GM18909 (cell line): ENCODE data around the gene MATN1.
"Not testable (repeated sequence)": the region's sequence is repeated elsewhere in the genome, so short reads cannot be mapped to it uniquely, and the experiment has no call there.

Experiments
- ATAC-seq: cut with Tn5 transposase; IDR thresholded peaks from one replicate; pipeline ENCODE4 v1.9.1; 2021; ENCODE audit warnings: mild to moderate bottlenecking; ENCODE audit not compliant: unreplicated experiment, poor library complexity

The MATN1 gene

GRCh38 chr1:30702823-30703222 lies 20.6 kb downstream of the MATN1 start:
- no peak for ATAC-seq

GRCh38 chr1:30701258-30701633 lies 22.1 kb downstream of the MATN1 start:
- ATAC-seq: no peak

- no peak for ATAC-seq
These were observed 22.7 kb downstream of the MATN1 start for GRCh38 chr1:30700528-30701257.

- no peak for ATAC-seq
These were observed 23.6 kb downstream of the MATN1 start for GRCh38 chr1:30699762-30700161.

GRCh38 chr1:30698401-30698981 lies 24.9 kb downstream of the MATN1 start:
- no peak for ATAC-seq

- ATAC-seq: no peak
These were observed 25.6 kb downstream of the MATN1 start for GRCh38 chr1:30697571-30698376.

GRCh38 chr1:30696831-30697230 lies 26.6 kb downstream of the MATN1 start:
- no peak for ATAC-seq

- ATAC-seq: no peak
These were observed 27.9 kb downstream of the MATN1 start for GRCh38 chr1:30695439-30695841.

- no peak for ATAC-seq
These were observed 28.9 kb downstream of the MATN1 start for GRCh38 chr1:30694280-30695175.

GRCh38 chr1:30693822-30694221 lies 29.6 kb downstream of the MATN1 start:
- ATAC-seq: no peak

- ATAC-seq: no peak
These were observed 30.0 kb downstream of the MATN1 start for GRCh38 chr1:30693366-30693765.

GRCh38 chr1:30692948-30693301 lies 30.5 kb downstream of the MATN1 start:
- no peak for ATAC-seq

- no peak for ATAC-seq
These were observed 31.0 kb downstream of the MATN1 start for GRCh38 chr1:30692201-30692947.

- no peak for ATAC-seq
These were observed 31.9 kb downstream of the MATN1 start for GRCh38 chr1:30691480-30691879.

- ATAC-seq: no peak
These were observed 33.3 kb downstream of the MATN1 start for GRCh38 chr1:30689901-30690645.

- no peak for ATAC-seq
These were observed 34.2 kb downstream of the MATN1 start for GRCh38 chr1:30688920-30689794.

GRCh38 chr1:30688516-30688915 lies 34.9 kb downstream of the MATN1 start:
- not testable (repeated sequence) for ATAC-seq

GRCh38 chr1:30687886-30688285 lies 35.5 kb downstream of the MATN1 start:
- ATAC-seq: no peak
